Measurements from ENCODE around the gene KIF6.

- TF ChIP-seq POLR2AphosphoS5 (IDR thresholded peaks at IDR 0.05) (no peak), POLR2A (IDR thresholded peaks at IDR 0.05) (no peak)
Measured at GRCh38 chr6:39344821-39345280, 380.4 kb downstream of the KIF6 start.
